GM21528 (cell line): ENCODE results near the gene B3GAT3.
"Not testable (repeated sequence)": the region's sequence is repeated elsewhere in the genome, so short reads cannot be mapped to it uniquely, and the experiment has no call there.

Experiments
- ATAC-seq: cut with Tn5 transposase; IDR thresholded peaks from one replicate; pipeline ENCODE4 v1.9.1; 2021; ENCODE audit warnings: mild to moderate bottlenecking, moderate library complexity; ENCODE audit not compliant: unreplicated experiment, low FRiP score

The B3GAT3 gene

GRCh38 chr11:62645946-62646824 is 24.4 kb upstream of the B3GAT3 start, which contains the start of gene GANAB:
GANAB (minus strand) TSS chr11:62646613; CDS start chr11:62646599, 14 bp downstream.
- peak; percentile 82 for ATAC-seq

- ATAC-seq: no peak
Measured at GRCh38 chr11:62645671-62645945, 23.8 kb upstream of the B3GAT3 start.

- no peak for ATAC-seq
Measured at GRCh38 chr11:62644220-62644619, 22.4 kb upstream of the B3GAT3 start.

GRCh38 chr11:62632492-62632891 is 10.7 kb upstream of the B3GAT3 start:
- no peak for ATAC-seq

- no peak for ATAC-seq
Measured at GRCh38 chr11:62627713-62628112, 5.9 kb upstream of the B3GAT3 start.

GRCh38 chr11:62622476-62623089 is 797 bp upstream of the B3GAT3 start:
- ATAC-seq: no peak

- no peak for ATAC-seq
Measured at GRCh38 chr11:62621027-62621566, 689 bp downstream of the B3GAT3 start.

- not testable (repeated sequence) for ATAC-seq
Measured at GRCh38 chr11:62616957-62617356, 4.8 kb downstream of the B3GAT3 start.

- ATAC-seq: no peak
Measured at GRCh38 chr11:62615521-62615920, 6.3 kb downstream of the B3GAT3 start.

- ATAC-seq: no peak
Measured at GRCh38 chr11:62614275-62614674, 7.5 kb downstream of the B3GAT3 start.

GRCh38 chr11:62613291-62613778 is 8.5 kb downstream of the B3GAT3 start:
- ATAC-seq: no peak

GRCh38 chr11:62612366-62613290 is 9.2 kb downstream of the B3GAT3 start, which contains the start of the genes EML3 and ROM1:
EML3 (minus strand) TSS chr11:62612775; CDS start chr11:62612457, 318 bp downstream.
ROM1 (plus strand) TSS chr11:62613257; CDS start chr11:62613282, 25 bp downstream.
- ATAC-seq: peak; percentile 59

GRCh38 chr11:62611705-62612365 is 10.0 kb downstream of the B3GAT3 start:
- ATAC-seq: peak; percentile 21

- ATAC-seq: no peak
Measured at GRCh38 chr11:62610814-62611704, 10.7 kb downstream of the B3GAT3 start.

GRCh38 chr11:62610403-62610802 is 11.4 kb downstream of the B3GAT3 start:
- ATAC-seq: no peak

- no peak for ATAC-seq
Measured at GRCh38 chr11:62608776-62609175, 13.0 kb downstream of the B3GAT3 start.

GRCh38 chr11:62607714-62608113 is 14.1 kb downstream of the B3GAT3 start:
- ATAC-seq: no peak

- no peak for ATAC-seq
Measured at GRCh38 chr11:62605902-62606301, 15.9 kb downstream of the B3GAT3 start.

GRCh38 chr11:62605467-62605866 is 16.3 kb downstream of the B3GAT3 start:
- no peak for ATAC-seq
